Retina (tissue), 1 donor: ENCODE measurements around the gene WNT7B.
A peak's percentile ranks its signal among the peaks of the same experiment; 100 is the strongest.

ENCODE experiments used
- DNase-seq: peaks from one replicate; pipeline ENCODE4 v3.0.0-alpha.2; 2016

WNT7B gene

DNA sequence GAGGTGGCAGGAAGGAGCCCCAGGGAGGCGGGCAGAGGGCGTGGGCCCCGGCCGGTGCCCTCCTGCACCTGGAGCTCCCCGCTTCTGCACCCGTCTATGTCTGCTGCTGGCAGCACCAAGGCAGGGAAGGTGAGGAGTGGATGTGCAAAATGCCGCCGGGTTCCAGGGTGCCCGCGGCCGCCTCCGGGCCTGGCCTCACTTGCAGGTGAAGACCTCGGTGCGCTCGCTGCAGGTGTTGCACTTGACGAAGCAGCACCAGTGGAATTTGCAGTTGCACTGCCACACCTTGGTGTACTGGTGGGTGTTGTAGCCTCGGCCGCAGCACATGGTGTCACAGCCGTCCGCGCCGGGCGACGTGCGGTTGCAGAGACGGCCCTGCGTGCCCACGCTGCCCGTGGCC is 54.3 kb downstream of the WNT7B start:
- no peak for DNase-seq

DNA sequence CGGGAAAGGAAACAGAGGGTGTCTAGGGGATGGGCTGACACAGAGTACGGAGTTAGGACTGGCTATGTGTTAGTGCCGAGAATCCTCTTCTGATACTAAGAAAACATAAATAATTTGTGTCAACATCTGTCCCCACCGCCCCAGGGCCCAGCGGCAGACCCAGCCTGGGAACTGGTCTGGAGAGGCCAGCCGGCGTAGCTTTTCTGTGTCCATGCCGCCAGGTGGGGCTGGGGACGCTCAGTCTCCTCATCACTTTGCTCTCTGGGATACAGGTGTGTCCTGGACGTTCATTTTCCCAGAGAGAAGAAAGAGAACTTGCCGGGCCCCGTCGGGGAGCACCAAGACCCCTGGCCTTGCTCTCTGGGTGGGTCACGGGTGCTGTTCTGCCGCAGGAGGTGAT is 54.7 kb downstream of the WNT7B start:
- no peak for DNase-seq

DNA sequence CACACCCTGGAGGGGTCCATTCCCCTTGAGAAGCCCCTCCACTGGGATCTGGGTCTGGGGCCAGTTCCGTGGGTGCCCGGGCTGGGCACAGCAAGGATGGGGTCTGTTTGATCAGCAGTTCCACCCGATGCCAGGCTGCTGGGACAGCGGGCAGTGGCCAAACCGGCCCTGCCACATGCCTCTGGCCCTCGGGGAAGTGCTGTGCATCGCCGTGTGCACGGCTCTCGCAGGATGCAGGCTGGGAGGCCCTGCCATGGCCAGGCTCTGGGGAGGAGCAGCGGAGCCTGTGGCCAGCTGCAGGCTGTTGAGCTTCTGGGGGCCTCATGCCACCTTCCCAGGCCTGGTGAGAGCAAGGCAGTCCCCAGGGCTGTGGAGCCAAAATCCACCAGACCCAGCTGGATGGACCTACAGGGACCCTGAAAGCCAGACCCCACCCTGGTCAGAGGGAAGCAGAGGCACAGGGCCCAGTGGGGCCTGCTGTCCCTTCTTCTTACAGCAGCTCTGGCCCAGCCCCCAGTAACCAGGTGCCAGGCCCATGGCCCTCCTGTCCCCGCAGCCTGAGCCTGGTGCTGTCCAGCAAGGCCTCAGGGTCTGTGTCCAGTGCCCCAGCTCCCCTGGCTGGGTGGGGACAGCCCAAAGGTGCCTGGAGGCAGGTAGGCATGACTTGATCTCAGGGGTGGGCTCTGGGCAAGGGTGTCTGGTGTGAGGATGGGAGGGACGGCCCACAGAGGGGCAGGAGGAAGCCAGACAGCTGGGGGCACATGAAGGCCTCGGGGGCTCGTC is 57.3 kb downstream of the WNT7B start:
- DNase-seq: no peak

DNA sequence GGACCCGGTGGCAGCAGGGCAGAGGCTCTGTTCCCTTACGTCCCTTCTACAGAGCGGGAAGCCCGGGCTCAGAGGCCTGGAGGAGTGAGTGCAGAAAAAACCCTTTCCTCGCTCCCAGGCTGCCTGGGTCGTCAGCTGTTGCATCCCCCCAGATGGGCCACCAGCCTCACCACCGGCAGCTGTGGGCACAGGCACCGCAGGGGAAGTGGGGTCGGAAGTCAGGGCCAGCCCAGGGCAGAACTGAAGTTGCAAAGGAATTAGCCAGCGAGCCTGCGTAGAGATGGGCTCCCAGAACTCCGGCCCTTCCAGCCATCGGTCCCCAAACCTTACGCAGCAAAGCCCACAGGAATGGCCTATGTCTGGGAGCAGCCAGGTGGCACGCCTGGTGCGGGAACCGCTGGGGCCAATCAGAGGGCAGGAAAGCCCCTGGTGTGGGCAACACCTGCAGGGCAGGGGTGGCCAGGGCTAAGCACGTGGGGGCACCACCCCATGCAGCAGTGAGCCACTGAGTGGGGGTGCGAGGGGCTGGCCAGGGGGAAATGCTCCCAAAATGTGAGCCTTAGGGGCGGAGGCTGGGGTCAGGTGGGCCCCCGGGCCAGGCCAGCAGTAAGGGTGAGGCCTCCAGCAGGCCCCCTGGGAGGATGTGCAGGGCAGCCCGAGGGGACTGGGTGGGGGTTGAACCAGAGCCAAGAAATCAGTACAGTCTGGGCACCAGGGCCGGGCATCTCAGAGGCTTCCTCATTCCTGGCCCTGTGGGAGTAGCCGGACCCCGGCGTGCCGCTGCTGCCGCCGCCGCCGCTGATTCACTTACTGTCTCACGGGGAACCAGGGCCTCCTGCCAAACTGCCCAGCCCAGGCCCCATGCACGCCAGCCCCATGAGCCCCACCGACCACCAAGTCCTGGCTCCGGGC is 58.2 kb downstream of the WNT7B start:
- DNase-seq: no peak

DNA sequence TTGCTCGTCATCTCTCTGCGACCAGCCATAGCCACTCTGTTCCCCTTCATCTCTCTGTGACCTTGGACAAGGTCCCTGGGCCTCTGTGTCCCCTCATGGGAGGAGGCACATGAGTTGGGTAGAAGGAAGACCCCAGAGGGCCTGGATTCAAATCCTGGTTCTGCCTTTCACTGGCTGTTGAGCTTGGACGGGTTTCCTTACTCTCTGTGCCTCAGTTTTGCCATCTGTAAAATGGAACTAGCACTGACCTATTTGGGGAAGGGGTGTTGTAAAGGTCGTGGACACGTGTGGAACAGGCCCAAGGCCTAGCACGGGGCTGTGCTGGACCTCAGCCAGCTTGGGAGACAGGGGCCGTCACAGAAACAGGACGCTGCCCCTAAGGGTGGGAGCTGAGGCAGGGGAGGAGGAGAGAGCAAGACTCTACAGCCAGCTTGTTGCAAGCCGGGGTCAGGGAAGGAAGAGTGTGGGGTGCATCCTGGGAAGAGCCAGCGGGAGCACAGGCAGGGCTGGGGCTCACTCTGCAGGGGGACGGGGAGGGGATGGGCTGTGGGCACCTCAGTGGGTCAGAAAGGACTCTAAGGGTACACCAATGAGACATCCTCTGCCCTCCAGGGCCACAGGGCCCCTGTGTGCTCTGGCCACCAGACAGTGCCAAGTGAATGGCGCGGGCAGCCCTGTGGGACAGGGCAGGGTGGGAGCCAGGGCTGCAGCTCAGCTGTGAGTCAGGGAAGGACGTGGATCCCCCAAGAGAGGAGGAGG is 59.1 kb downstream of the WNT7B start:
- DNase-seq: no peak

DNA sequence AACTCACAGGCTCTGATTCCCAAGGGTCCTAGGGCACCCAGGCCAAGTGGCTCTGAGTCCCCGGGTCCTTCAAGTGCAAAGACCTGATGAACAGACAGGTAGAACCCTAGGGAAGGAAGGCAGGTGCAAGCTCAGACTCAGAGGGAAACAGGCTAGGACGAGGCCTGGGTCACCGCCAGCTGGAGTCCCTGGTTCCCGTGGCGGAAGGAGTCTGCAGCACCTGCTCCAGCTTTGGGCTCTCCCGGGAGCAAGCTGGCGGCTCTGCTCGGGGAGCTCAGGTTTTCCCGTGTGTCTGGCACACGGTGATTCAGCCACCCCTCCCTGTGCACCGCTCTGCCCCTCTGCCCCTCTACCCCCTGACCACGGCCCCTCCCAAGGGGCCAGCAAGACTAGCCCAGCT is 59.8 kb downstream of the WNT7B start:
- DNase-seq: no peak

DNA sequence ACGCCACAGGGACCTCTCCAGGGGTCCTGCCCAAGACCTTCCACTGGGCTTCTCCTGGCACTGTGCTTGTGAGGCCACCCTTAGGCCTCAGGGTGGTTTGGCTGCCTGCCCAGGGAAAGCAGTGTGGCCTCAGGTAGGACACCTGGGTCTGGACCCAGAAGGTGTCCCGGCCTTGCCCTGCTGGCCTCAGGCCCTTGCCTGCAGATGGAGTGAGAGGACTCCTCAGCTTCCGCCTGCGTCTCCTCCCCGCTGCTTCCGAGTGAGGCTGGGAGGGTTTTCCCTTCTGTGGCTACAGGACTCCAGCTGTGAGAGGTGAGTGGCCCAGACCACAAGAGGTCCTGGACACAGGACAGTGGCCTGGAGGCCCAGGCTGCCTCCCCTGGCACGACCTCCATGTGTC is 60.4 kb downstream of the WNT7B start:
- no peak for DNase-seq

DNA sequence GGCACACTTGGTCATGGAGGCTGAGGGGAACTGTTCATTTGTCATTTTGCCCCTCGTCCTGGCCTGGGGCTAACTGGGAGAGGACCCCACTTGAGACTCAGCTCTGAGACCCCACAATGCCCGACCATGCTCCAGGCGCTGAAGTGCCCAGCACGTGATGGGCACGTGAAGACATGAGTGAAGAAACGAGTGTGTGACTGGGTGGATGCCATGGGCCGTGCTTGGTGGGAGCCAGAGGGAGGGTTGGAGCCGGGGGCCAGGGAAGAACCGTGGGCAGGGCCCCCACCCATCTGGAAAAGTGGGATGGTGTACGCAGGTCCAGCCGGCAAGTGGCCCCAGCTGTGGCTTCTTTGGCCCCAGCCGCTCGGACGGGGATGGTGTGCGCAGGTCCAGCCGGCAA is 61.1 kb downstream of the WNT7B start:
- no peak for DNase-seq

DNA sequence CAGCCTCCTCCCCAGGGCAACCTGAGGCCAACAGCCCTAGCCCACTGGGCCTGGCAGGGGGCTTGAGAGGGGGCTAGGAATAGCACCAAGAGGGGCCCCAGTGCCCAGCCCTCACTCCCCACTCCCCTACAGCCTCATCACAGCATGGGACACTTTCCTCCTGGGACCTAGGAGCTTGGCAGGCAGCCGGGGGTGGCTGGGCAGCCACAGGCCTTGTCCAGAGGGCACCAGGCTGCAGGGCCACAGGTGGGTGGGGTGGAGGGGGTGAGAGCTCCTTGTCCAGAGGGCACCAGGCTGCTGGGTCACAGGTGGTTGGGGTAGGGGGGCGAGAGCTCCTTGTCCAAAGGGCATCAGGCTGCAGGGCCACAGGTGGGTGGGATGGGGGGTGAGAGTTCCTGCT is 61.8 kb downstream of the WNT7B start:
- no peak for DNase-seq

DNA sequence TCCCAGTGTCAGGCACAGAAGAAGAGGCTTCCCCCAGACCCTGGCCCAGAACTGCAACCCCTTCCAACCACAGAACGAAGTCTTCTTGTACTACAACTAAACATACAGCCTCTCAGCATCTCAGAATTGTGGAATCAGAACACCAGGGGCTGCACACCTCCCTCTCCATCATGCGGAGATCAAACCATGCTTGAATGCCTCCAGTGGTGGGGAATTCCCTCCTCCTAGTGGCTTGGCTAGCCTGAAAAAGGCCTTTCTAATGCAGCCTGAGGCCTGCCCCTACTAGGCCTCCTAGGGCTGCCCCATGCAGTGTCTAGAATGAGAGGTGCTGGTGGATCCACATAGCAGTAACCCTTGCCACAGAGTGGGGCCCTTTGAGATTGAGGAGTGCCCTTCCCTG is 62.7 kb downstream of the WNT7B start:
- DNase-seq: no peak

DNA sequence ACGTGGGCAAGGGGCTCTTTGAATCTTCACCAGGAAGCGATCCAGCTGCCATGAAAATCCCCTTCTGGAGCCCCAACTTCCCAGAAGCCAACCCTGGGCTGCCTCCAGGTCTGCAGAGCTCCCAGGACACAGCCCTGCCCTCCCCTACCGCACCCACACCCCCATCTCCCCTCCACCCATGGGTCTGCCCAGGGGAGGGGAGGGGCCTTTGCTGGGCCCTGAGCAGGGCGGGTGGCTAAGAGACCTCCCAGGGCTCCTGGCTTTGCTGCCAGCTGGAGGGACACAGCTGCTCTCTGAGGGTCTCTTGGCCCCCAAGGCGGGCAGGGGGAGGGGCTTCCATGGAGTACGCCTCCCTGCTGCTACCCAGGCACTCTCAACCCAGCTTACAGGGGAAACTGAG is 64.1 kb downstream of the WNT7B start:
- no peak for DNase-seq

DNA sequence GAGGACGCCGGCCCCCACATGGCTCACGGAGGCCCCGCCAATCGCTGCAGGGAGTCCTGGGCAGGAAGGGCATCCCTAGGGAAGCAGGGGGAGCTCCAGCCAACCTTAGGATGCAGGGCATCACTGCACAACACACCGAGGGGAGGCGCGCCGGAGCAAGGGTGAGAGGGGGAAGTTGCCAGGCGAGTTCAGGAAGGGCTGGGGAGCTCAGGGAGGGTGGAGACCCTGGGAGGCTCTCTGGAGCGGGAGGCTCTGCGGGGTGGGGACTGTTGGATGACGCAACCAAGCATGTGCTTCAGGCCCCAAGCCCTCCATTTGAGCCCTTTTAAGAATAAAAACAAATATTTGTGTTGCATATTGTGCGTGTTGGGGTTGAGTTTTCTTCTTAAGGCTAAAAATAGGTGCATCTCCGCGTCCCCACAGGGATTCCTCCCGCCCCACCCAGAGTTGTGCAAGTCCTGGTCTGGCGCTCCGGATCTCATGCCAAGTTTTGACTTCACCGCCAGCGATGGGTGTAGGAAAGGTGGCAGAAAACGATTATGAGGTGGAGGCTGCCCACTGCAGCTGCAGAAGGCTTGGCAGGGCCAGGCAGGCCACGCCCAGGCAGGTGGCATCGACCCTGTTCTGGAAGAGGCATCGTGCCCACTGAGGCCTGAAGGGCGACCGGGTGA is 65.2 kb downstream of the WNT7B start:
- no peak for DNase-seq

DNA sequence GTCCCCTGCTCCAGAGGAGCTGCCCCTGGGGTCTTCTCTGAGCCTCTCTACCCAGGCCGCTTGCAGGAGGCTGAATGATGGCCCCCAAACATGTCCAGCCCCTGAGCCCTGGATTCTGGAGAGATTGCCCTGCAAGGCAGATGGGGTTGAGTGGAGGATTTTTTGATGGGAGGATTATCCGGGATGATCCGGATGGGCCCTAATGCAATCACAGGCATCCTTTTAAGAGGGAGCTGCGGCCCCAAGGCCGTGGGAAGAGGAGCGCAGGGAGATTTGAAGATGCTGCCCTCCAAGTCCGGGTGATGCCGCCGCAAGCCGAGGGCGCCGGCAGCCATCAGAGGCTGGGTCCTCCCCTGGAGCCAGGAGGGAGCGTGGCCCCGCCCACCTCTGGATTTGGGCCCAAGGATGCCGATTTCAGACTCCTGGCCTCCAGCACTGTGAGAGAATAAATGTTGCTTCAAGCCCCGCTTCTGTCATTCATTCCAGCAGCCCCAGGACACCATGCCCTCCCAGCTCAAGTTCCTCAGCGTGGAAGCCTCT is 66.0 kb downstream of the WNT7B start:
- no peak for DNase-seq

DNA sequence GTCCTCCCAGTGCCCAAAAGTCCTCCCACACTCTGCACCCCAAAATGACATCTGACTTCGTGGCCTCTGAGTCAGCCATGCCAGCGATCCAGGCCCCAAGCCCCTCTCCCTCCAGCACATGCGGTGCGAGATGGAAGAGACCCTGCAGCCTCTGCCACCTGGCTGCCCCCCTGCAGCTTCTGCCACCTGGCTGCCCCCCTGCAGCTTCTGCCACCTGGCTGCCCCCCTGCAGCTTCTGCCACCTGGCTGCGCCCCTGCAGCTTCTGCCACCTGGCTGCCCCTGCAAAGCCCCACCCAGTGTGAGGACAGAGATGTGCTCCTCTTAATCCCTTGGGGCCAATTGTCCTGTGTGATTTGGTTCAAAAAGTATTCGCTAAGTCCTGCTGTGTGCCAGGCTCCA is 68.0 kb downstream of the WNT7B start:
- DNase-seq: no peak

DNA sequence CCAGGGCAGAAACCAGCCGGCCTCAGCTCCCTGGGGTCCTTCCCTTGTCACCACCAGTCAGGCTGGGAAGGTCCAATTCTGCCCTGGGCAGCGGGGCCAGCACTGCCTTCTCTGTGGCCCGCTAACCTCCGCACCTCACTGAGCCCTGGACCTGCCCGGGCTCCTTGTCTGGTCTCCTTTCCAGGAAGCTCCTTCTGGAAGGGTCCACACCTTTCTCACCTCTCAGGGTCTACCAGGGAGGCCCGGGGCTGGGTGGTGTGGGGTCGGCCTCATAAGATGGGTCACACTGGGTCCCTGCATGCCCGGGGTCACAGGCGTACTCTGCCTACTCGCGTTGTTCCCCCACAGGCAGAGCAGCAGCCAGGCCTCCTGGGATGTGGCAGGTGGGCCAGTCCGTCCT is 69.0 kb downstream of the WNT7B start:
- no peak for DNase-seq

DNA sequence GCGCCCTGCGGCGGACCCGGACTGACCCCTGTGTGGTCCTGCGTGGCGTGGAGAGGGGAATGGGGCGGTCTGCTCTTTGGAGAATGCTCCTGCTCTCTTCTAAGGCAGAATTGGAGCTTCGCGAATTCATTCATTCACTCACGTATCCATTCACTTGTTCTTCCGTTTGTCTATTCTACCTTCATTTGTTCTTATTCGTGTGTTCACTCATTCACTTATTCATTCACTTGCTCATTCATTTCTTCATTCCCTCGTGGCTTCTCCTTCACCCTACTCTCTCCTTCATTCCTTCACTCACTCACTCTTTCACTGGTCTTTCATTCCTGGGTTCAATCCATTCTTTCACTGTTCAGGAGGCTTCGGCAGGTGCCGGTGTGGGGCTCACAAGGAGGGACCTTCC is 69.6 kb downstream of the WNT7B start:
- DNase-seq: no peak

DNA sequence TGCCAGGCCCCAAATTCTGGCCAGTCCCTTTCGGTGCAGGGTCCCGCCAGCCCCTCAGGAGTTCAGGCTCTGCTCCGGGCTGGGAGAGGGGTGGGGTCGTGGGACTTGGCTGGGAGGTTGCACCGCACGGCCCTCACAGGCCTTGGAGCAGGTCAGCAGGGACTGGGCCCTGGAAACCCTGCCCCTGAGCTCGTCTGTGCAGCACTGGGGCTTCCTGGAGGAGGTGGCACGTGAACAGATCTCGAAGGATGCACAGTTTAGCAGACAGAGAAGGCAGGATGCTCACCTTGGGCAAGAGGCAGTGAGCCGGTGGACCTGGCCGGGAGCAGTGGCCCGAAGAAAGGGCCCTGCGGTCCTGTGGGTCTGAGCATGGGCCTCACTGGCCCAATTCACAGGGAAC is 70.0 kb downstream of the WNT7B start:
- no peak for DNase-seq

DNA sequence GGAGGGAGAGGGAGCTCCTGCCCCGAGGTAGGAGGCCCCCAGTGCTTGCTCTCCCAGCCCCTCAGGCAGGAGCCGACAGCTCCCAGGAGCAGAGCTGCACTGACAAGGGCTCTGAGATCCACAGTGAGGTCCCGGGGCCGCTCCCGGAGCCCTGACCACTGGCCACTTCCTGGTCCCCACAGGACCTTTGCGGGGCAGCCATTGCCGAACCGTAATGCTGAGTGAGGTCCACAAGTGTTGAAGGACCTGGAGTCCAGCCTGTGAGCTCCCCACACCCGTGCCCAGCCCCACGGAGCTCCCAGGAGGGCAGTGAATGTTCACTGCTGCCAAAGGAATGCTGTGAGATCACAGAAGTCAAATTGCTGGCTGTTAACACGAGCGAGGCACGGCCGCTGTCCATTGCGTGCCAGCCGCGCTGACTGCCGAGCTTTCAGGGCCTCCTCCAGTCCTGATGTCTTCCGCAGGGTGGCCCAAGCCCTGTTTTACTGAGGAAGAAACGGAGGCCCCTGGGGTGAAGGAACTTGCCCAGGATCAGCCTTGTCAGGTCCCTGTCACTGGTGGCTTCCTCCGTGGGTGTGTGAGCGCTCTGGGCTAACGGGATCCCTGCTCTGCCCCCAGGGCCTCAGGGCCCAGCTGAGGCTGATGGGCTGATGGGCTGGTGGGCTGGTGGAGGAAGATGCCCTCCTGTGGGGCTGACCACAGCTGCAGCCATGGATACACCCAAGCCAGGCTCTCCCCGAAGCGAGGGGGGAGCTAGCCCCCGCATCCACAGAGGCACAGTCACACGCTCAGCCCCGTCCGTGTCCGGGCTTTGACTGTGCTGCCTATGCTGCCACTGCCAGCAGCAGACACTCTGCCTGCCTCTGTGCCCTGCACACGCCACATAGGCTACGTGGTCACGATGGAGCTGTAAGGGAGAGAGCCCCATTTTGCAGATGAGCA is 70.8 kb downstream of the WNT7B start:
- peak; percentile 72 for DNase-seq

DNA sequence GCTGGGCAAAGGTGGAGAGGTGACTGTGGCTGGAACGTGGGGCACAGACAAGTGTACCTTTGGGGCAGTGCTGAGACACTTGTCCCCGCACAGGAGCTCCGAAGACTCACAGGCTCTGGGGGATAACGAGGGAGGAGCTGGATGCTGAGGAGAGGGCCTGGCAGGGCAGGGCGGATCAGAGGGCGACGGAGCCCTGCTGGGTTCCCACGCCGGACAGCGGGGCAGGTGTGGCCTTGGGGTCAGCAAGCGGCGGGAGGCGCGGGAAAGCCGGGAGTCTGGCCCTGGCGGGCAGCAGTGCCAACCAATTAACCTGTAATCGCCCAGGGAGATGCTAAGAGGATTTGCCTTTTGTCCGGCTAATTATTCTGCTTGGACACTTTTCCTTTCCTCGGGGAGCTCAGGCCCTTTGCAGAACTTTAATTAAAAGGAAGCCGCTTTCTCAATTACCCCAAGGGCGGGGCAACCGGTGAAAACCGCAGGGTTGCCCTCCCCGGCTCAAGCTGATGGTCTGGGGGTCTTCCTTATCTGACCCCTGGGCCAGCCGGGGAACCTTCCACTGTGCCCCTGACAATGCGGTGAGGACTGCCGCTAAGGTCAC is 71.5 kb downstream of the WNT7B start:
- peak; percentile 72 for DNase-seq

DNA sequence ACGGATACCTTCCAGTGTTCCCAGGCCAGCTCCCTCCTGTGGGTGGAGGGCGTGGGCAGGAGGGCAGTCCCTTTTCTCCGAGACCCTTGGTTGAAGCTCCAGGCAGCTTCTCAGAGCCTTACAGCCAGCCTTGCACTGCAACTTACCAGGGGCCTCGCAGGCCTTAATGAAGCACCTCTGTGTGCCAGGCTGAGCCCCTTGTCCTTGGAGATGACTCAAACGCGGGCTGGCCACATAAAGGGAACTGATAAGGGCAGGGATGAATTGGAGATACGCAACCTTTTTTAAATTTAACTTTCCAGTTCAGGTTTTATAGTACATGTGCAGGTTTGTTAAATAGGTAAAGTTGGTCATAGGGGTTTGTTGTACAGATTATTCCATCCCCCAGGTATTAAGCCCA is 72.7 kb downstream of the WNT7B start:
- no peak for DNase-seq
